Activated CD4-positive, alpha-beta T cell treated with anti-CD3 and anti-CD28 coated beads for 1 hour (primary cell): Measurements from ENCODE around the gene C9orf40.

Source experiments
- DNase-seq: peaks from one replicate; pipeline ENCODE4 v3.0.0-alpha.2; 2020

Gene C9orf40, protein sequence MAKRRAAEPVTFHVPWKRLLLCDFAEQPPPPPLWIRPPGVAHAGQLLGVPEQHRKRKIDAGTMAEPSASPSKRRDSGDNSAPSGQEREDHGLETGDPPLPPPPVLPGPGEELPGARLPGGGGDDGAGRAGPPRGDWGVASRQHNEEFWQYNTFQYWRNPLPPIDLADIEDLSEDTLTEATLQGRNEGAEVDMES

DNA sequence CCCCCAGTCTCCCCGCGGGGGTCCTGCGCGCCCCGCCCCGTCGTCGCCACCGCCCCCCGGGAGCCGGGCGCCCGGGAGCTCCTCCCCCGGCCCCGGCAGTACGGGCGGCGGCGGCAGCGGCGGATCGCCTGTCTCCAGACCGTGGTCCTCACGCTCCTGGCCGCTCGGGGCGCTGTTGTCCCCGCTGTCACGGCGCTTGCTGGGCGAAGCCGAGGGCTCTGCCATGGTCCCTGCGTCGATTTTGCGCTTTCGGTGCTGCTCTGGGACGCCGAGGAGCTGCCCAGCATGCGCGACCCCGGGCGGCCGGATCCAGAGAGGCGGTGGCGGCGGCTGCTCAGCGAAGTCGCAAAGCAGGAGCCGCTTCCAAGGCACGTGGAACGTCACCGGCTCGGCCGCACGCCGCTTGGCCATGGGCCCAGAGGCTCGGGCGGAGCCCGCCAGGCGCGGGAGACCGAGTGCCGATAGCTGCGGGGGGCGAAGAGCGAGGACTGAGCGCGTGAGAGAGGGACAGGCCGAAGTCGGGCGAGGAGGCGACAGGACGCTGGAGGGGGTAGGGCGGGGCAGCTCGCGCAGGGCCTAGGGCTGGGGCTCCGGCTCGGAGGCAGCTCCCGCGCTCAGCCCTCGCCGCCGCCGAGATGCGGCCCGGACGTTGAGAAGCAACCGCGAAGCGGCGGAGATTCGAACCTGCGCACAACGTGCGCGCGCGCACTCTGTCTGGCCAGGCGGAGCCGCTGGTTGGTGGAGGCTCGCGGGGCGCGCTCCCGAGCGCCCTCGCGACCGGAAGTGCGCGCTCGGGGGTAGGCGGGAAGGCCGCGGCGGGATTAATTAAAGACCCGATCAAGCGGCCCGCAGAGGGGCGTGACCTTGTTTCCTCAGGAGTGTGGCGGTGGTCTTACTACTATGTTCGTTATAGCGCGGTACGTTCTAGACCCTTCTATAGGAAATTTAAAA lies at the start of gene C9orf40:
C9orf40 (minus strand) TSS at position 712 of the 951 bp plus-strand sequence; CDS start at position 411, 301 bp downstream.
- peak; percentile 87 for DNase-seq

GRCh38 chr9:75001719-75002421 lies 49.2 kb upstream of the C9orf40 start:
- no peak for DNase-seq

- DNase-seq, result no peak
Observed at GRCh38 chr9:75000835-75001234, 48.1 kb upstream of the C9orf40 start.

DNA sequence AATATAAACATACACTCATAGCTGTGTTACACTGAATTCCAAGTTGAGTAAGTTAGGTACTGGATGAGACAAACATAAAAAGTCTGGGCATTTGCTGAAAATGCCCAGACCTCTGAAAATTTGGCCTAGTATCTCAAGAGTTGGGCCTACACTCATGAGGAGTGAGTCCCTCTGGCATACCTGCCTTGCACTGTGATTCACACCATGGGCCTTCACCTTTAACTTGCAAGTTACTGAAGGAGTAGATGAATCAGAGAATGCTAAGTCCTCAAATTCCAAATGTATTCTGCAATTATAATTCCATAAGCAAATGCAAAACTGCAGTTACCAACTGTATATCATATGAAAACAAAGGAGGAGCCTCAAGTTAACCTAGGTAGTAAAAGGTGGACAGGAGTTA lies 32.3 kb upstream of the C9orf40 start:
- no peak for DNase-seq

DNA sequence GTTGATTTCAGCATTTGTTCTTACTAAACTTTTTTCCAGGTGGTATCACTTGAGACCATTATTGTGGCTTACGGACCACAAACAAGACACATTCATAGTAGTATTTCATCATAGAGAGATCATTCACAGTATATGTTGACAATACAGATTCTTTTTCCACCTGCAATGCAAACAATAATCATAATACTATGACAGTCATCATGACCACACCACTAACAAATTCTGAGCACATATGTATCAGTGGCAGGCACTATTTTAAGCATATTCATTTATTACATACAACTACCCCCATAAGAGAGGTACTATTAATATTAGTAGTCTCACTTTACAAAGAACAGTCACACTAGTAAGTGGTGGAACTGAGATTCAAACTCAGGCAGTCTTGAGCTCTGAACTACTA lies 31.0 kb upstream of the C9orf40 start:
- no peak for DNase-seq

GRCh38 chr9:74979844-74980243 lies 27.1 kb upstream of the C9orf40 start:
- no peak for DNase-seq

DNA sequence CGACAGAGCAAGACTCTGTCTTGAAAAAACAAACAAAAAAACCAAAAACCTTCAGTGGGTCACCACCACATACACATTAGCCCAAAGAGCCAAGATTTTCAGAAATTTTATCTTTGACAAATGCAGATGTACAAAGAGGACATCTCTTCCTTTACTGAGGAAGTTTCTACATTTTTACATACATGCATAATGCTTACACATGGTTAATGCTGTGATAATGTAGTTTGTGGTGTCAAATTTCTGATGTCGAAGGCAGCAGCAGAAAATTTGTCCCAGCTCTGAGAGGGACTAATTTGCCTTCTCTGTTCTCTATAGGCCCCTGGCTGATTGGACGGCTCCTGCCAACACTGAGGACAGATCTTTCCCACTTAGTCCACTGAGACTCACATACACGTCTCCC lies 24.6 kb upstream of the C9orf40 start:
- no peak for DNase-seq

DNA sequence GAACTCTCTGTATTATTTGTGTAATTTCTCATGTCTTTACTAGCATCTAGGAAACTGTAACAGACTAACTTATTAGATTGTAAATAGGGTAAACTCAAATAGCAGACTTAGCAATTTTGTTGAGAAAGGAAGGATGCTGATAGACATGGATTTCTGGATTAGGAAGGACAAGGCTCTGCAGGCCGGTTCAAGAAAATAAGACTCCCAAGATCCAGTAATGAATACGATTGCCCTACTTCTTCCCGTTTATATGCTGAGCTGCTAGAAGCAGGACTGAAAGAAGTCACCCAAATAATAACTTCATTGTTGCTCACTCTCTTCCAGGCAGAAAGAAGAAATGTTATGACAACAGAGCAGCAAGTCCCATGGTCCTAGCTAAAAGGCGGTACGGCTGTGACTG lies 22.8 kb upstream of the C9orf40 start:
- DNase-seq, result no peak

DNA sequence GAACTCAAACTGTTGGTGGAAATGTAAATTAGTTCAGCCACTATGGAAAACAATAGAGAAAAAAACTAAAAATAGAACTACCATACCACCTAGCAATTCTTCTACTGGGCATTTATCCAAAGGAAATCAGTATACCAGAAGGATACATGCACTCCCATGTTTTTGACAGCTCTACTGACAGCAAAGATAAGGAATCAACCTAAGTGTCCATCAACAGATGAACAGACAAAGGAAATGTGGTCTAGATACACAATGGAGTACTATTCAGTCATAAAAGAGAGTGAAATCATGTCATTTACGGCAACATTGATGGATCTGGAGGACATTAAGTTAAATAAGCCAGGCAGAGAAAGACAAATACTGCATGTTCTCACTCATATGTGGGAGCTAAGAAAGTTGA lies 21.8 kb upstream of the C9orf40 start:
- DNase-seq, result no peak

GRCh38 chr9:74973714-74974113 lies 21.0 kb upstream of the C9orf40 start:
- DNase-seq, result no peak

DNA sequence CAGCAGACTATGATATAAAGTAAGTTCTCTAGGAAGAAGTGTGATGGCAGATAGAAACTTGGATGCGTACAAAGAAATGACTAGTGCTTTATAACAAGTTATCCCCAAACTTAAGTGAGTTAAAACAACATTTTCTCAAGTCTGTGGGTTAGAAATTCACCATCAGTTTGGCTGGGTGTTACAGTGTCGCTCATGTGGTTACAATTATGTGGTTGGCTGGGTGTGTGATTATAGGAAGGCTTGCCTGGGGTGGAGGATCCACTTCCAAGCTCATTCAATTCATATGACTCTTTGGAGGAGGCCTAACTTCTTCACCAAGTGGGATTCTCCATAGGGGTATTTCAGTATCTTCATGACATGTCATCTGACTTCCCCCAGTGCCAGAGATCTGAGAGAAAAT lies 10.3 kb upstream of the C9orf40 start:
- DNase-seq, result no peak

GRCh38 chr9:74961496-74961895 lies 8.8 kb upstream of the C9orf40 start:
- DNase-seq, result no peak

- no peak for DNase-seq
Observed at GRCh38 chr9:74960561-74960960, 7.8 kb upstream of the C9orf40 start.

GRCh38 chr9:74958587-74958986 lies 5.9 kb upstream of the C9orf40 start:
- no peak for DNase-seq

- no peak for DNase-seq
Observed at GRCh38 chr9:74953235-74953751, 581 bp upstream of the C9orf40 start.

DNA sequence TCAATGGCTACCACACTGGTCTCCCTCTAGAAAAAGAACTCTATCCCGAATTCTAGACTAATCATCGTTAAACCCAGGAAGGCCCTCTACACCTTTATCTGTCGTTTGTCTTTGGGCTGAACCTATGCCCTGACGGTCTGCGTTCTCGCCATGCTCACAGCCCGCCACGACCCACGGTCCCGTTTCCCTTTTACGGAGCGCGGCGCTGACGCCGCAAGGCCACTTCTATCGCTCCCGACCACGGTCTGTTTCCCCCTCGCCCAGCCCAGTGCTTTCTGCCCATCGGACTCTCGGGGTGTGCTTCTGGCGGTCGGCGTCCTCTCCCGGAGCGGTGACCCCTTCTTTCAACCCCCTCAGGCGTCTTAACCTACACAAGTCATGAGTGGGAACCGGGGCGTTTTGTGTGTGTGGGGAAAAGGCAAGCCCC lies 974 bp downstream of the C9orf40 start:
- DNase-seq, result peak; percentile 18

GRCh38 chr9:74951107-74951720 lies 1.5 kb downstream of the C9orf40 start:
- no peak for DNase-seq

DNA sequence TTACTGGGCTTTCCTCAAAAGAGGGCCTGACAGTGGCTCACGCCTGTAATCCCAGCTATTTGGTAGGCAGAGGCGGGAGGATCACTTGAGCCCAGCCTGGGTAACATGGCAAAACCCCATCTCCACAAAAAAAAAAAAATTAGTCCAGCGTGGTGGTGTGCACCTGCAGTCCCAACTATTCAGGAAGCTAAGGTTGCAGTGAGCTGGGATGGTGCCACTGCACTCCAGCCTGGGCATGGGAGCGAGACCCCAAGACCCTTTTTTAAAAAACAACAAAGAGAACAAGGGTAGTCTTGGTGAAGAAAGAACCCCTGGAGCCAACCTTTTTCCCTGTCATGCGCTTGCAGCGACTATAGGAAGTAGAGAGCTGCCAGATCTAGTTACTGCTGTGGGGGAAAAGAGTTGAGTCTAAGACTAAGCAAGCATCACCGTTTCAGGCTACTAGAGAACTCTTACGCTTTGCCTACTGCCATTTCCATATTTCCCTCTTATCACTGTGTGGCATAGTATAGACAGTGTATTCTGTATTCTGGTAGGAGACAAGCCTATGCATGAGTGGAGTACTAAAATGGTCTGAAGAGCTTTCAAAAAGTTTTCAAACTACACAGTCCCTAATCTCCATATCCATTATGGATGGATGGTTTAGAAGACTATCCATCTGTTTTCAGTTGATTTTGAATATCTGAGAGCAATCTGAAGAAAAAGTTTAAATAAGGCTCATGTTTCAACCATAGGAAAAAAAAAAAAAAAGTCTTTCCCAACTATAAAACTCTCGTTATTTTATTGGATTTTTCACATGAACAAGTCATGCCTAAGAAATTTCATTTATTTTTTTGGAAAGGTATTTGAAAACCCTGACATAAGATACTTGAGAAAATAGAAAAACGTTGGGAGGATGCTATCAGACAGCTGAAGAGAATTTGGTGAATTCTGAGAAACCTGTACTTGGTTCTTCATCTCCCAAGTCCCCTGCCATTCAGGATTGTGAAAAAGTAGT lies 2.6 kb downstream of the C9orf40 start:
- no peak for DNase-seq

GRCh38 chr9:74948937-74949336 lies 3.8 kb downstream of the C9orf40 start:
- no peak for DNase-seq

DNA sequence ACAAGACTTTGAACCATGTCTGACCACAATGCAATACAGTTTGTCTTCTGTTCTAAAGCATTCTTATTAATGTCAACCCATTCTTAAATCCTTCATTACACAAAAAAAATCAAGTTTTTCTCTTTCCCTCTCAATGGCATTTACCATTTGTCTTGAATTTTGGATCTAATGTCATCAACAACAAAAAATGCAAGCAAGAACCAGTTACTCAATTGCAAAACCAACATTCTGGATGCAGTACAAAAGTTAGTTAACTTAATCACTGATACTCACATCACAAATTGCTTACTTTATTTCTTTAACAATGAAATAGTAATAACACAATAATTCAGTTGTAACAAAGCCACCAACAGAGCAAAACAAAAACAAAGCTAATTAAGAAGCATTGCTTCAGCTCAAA lies 6.0 kb downstream of the C9orf40 start:
- DNase-seq, result no peak

- DNase-seq, result no peak
Observed at GRCh38 chr9:74942801-74943200, 9.9 kb downstream of the C9orf40 start.

- DNase-seq, result no peak
Observed at GRCh38 chr9:74940600-74940999, 12.1 kb downstream of the C9orf40 start.
